ENCODE results near the gene UBXN1.

GRCh38 chr11:62671608-62672389 is 7.1 kb downstream of the UBXN1 start, which contains the start of the genes LBHD1 and UQCC3:
- TF ChIP-seq, protein P1, sequence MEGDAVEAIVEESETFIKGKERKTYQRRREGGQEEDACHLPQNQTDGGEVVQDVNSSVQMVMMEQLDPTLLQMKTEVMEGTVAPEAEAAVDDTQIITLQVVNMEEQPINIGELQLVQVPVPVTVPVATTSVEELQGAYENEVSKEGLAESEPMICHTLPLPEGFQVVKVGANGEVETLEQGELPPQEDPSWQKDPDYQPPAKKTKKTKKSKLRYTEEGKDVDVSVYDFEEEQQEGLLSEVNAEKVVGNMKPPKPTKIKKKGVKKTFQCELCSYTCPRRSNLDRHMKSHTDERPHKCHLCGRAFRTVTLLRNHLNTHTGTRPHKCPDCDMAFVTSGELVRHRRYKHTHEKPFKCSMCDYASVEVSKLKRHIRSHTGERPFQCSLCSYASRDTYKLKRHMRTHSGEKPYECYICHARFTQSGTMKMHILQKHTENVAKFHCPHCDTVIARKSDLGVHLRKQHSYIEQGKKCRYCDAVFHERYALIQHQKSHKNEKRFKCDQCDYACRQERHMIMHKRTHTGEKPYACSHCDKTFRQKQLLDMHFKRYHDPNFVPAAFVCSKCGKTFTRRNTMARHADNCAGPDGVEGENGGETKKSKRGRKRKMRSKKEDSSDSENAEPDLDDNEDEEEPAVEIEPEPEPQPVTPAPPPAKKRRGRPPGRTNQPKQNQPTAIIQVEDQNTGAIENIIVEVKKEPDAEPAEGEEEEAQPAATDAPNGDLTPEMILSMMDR (conservative IDR thresholded peaks at IDR 0.05 in 1 of 2, IDR thresholded peaks at IDR 0.05 in 1 of 2; ENCODE audit: low read depth in 1 of 2, low read length in 2 of 2), result no peak
- TF ChIP-seq EZH2 (IDR thresholded peaks at IDR 0.05; ENCODE audit: low read length, missing control alignments), result no peak
